Caco-2 (cell line): ENCODE data around the gene TRAPPC4. TPM values are rescaled to one million over a fixed set of nuclear protein-coding genes. Genes with fewer than 3 reads are reported as not detected.

ENCODE experiments used
- BruUV-seq: library from RNA; stranded (reverse); fragments of 400-500 nt; replicated peaks from 2 replicates; lab custom pipeline; 2021; lab: Mats Ljungman, UMichigan
- CTCF ChIA-PET: fragments of 300-600 bp; sonication (Branson Sonifier 250); formaldehyde crosslinking; loops from one replicate; lab custom pipeline; 2022; ENCODE audit warnings: antibody characterized with exemption; lab: Charles Lee
- POLR2A ChIA-PET: fragments of 300-600 bp; sonication (Branson Sonifier 250); formaldehyde crosslinking; loops from one replicate; lab custom pipeline; 2022; ENCODE audit warnings: antibody characterized with exemption; lab: Charles Lee
- DNase-seq, 2 experiments: peaks; one replicate each; pipeline versions ENCODE4 v3.0.0 to v3.0.0-alpha.2; 2020 to 2022
- H3K27me3 ChIP-seq: replicated peaks from 2 replicates; pipeline ENCODE4 v1.6.0; 2011; ENCODE audit warnings: low read length; ENCODE audit not compliant: control insufficient read depth, insufficient read depth
- H3K36me3 ChIP-seq: 2 replicates; pipeline ENCODE4 v1.5.1; 2011; ENCODE audit warnings: low read length; ENCODE audit not compliant: control insufficient read depth, insufficient read depth
- H3K4me1 ChIP-seq: fragments of 250-450 bp; sonication (Bioruptor Pico); 2 replicates; pipeline ENCODE4 v1.5.1; 2020; ENCODE audit warnings: mild to moderate bottlenecking
- H3K4me3 ChIP-seq: 2 replicates; pipeline ENCODE4 v1.5.1; 2011; ENCODE audit warnings: low read depth, mild to moderate bottlenecking, control low read depth, low read length
- H3K9me3 ChIP-seq: fragments of 250-450 bp; sonication (Bioruptor Pico); 2 replicates; pipeline ENCODE4 v1.5.1; 2020; ENCODE audit warnings: mild to moderate bottlenecking, moderate library complexity
- H3K27ac Mint-ChIP-seq: one replicate; pipeline ENCODE4 v1.8.0; 2022; ENCODE audit warnings: mixed read lengths; ENCODE audit not compliant: unreplicated experiment
- H3K27me3 Mint-ChIP-seq: one replicate; pipeline ENCODE4 v1.8.0; 2022; ENCODE audit warnings: mixed read lengths; ENCODE audit not compliant: insufficient read depth, unreplicated experiment
- H3K36me3 Mint-ChIP-seq: one replicate; pipeline ENCODE4 v1.8.0; 2022; ENCODE audit warnings: mild to moderate bottlenecking, mixed read lengths; ENCODE audit not compliant: insufficient read depth, unreplicated experiment
- H3K4me1 Mint-ChIP-seq: one replicate; pipeline ENCODE4 v1.8.0; 2022; ENCODE audit warnings: low read depth, mixed read lengths; ENCODE audit not compliant: unreplicated experiment
- H3K4me3 Mint-ChIP-seq: one replicate; pipeline ENCODE4 v1.8.0; 2022; ENCODE audit warnings: mild to moderate bottlenecking, moderate library complexity, mixed read lengths; ENCODE audit not compliant: unreplicated experiment
- H3K9me3 Mint-ChIP-seq: one replicate; pipeline ENCODE4 v1.8.0; 2022; ENCODE audit warnings: mixed read lengths; ENCODE audit not compliant: unreplicated experiment
- intact Hi-C: fragments of 100-400 bp; cut with micrococcal nuclease; formaldehyde crosslinking; loops from one replicate; pipeline ENCODE4 v1.10.0; 2022; ENCODE audit not compliant: unreplicated experiment
- total RNA-seq: library from RNA; stranded (reverse); gene quantifications from 2 replicates; pipeline ENCODE4 v1.2.3, GENCODE V29; 2022
- TF ChIP-seq, protein P1 (sequence below), 2 experiments: fragments of 200-600 bp in 1 of 2; IDR thresholded peaks; 1 replicate in 1 of 2; 2 replicates in 1 of 2; pipeline versions ENCODE4 v1.5.1 to v1.8.0; 2011 to 2022; ENCODE audit warnings: antibody characterized with exemption in 1 of 2, control low read depth in 1 of 2, inconsistent platforms in 1 of 2, low read depth in 1 of 2, low read length in 1 of 2, mild to moderate bottlenecking in 1 of 2, moderate library complexity in 1 of 2; ENCODE audit not compliant: insufficient read depth in 1 of 2, severe bottlenecking in 1 of 2, unreplicated experiment in 1 of 2

The TRAPPC4 gene
- total RNA-seq, 1 experiment from 2014 or later: 118 TPM

DNA sequence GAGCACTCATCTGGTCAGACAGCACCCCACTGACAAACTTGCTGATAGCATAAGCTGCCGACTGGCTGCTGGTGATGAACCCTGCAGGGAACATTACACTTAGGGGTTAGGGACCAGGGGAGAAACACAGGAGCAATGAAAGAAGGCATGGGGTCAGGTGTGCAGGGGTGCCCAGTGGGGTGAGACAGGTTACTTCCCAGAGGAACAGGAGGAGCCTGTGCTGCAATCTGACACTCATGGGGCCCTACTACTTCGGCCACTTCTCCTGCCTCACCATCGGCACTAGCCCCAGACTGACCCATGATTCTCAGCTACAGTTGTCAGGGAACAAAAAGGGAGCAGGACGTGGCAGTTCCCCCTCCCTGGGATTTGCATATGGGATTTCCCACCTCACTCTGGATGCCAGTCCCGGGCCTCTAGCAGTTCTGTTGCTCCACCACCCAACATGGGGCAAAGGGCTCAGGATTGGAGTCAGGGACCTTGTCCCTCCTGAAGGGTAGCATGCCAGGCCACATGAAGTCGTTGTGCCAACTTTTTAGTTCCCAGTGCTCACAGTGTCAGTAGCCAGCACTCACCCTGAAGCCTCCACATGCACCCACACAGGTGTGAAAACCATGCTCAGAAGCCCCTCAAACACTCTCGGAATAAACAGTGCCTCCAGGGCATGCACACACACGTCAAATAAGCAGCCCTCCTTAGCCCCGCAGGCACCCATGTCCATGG is 9.9 kb downstream of the TRAPPC4 start:
- peak overlapping the region; percentile 93 for H3K4me3 Mint-ChIP-seq
- peak overlapping the region; percentile 95 for H3K4me3 ChIP-seq
- intact Hi-C loops: loop anchor here (1.0 kb wide), 1 partner anchor 30 kb away; the partner anchor contains the start of gene CENATAC
- ChIA-PET POLR2A (interaction anchor here (0.5 to 1.3 kb wide), 2 partner anchors 14 to 42 kb away, joined by 3 to 6 read pairs; no protein-coding TSS in a partner anchor), CTCF (no interaction called here)
- peak overlapping the region; percentile 90 for H3K27ac Mint-ChIP-seq
- H3K4me1 Mint-ChIP-seq: peaks cover 60% of the 10 kb centered on the region
- H3K9me3 ChIP-seq: no peaks in the 10 kb centered on the region
- H3K36me3 ChIP-seq: peaks cover 18% of the 10 kb centered on the region
- no peaks in the 10 kb centered on the region for H3K27me3 ChIP-seq
- H3K27me3 Mint-ChIP-seq: no peaks in the 10 kb centered on the region
- H3K9me3 Mint-ChIP-seq: no peaks in the 10 kb centered on the region
- peaks cover 66% of the 10 kb centered on the region for H3K36me3 Mint-ChIP-seq
- DNase-seq: no peak
- BruUV-seq: no TSS peak
- H3K4me1 ChIP-seq: peaks cover 57% of the 10 kb centered on the region
- TF ChIP-seq, protein P1, sequence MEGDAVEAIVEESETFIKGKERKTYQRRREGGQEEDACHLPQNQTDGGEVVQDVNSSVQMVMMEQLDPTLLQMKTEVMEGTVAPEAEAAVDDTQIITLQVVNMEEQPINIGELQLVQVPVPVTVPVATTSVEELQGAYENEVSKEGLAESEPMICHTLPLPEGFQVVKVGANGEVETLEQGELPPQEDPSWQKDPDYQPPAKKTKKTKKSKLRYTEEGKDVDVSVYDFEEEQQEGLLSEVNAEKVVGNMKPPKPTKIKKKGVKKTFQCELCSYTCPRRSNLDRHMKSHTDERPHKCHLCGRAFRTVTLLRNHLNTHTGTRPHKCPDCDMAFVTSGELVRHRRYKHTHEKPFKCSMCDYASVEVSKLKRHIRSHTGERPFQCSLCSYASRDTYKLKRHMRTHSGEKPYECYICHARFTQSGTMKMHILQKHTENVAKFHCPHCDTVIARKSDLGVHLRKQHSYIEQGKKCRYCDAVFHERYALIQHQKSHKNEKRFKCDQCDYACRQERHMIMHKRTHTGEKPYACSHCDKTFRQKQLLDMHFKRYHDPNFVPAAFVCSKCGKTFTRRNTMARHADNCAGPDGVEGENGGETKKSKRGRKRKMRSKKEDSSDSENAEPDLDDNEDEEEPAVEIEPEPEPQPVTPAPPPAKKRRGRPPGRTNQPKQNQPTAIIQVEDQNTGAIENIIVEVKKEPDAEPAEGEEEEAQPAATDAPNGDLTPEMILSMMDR (IDR thresholded peaks at IDR 0.05; ENCODE audit: insufficient read depth in 1 of 2, low read depth in 1 of 2, low read length in 1 of 2, severe bottlenecking in 1 of 2, unreplicated experiment in 1 of 2): no peak

DNA sequence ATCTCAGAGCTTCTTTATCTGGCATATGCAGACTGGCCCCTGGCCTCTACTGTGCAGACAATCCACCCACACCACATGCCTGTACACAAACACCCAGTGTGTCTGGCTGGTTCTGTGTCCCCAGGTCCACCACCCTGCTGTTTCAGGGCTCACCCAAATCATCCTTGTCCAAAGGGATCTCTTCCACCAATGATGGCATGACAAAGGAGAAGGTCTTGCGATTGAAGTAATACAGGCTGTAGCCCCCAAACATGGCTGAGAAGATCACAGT is 10.4 kb downstream of the TRAPPC4 start:
- no peaks in the 10 kb centered on the region for H3K27me3 Mint-ChIP-seq
- peaks cover 61% of the 10 kb centered on the region for H3K36me3 Mint-ChIP-seq
- TF ChIP-seq, protein P1 (IDR thresholded peaks at IDR 0.05; ENCODE audit: insufficient read depth in 1 of 2, low read depth in 1 of 2, low read length in 1 of 2, severe bottlenecking in 1 of 2, unreplicated experiment in 1 of 2): no peak
- peaks cover 56% of the 10 kb centered on the region for H3K4me1 Mint-ChIP-seq
- Histone ChIP-seq H3K36me3 (peaks cover 18% of the 10 kb centered on the region), H3K4me3 (peak overlapping the region; percentile 95), H3K4me1 (peaks cover 52% of the 10 kb centered on the region), H3K27me3 (no peaks in the 10 kb centered on the region), H3K9me3 (no peaks in the 10 kb centered on the region)
- no peaks in the 10 kb centered on the region for H3K9me3 Mint-ChIP-seq
- intact Hi-C loops: loop anchor here (1.0 kb wide), 1 partner anchor 31 kb away; the partner anchor contains the start of gene CENATAC
- H3K27ac Mint-ChIP-seq: peak overlapping the region; percentile 90
- peak overlapping the region; percentile 93 for H3K4me3 Mint-ChIP-seq
- ChIA-PET CTCF (interaction anchor here (1.5 kb wide), 1 partner anchor 14 kb away, joined by 5 read pairs; no protein-coding TSS in a partner anchor), POLR2A (interaction anchor here (1.2 to 1.4 kb wide), 3 partner anchors 8 to 56 kb away, joined by 3 to 6 read pairs (median 4); partner anchors contain the start of gene HMBS)
- no peak for DNase-seq
- TSS peak; percentile 22 for BruUV-seq

- DNase-seq: peak; percentile 92 to 95
- intact Hi-C loops: loop anchor here (1.0 to 2.0 kb wide), 4 partner anchors 11 to 55 kb away; partner anchors contain the start of genes CENATAC, HMBS, HYOU1 and RPS25
- peak overlapping the region; percentile 95 for H3K4me3 ChIP-seq
- no peaks in the 10 kb centered on the region for H3K27me3 ChIP-seq
- ChIA-PET POLR2A (interaction anchor here (0.7 to 1.4 kb wide), 5 partner anchors 8 to 55 kb away, joined by 3 to 6 read pairs (median 6); partner anchors contain the start of genes HMBS, HYOU1 and TRAPPC4), CTCF (interaction anchor here (0.5 to 1.5 kb wide), 4 partner anchors 10 to 180 kb away, joined by 3 to 5 read pairs (median 4); no protein-coding TSS in a partner anchor)
- H3K36me3 ChIP-seq: peaks cover 18% of the 10 kb centered on the region
- Mint-ChIP-seq H3K27ac (peak overlapping the region; percentile 90), H3K36me3 (peaks cover 56% of the 10 kb centered on the region), H3K4me1 (peaks cover 52% of the 10 kb centered on the region), H3K27me3 (no peaks in the 10 kb centered on the region), H3K9me3 (no peaks in the 10 kb centered on the region), H3K4me3 (peak overlapping the region; percentile 93)
- TF ChIP-seq, protein P1 (IDR thresholded peaks at IDR 0.05; ENCODE audit: insufficient read depth in 1 of 2, low read depth in 1 of 2, low read length in 1 of 2, severe bottlenecking in 1 of 2, unreplicated experiment in 1 of 2): peak in 1 of 2 experiments; percentile 20
- BruUV-seq: TSS peak; percentile 97
- peaks cover 47% of the 10 kb centered on the region for H3K4me1 ChIP-seq
- H3K9me3 ChIP-seq: no peaks in the 10 kb centered on the region
Measured at GRCh38 chr11:119029340-119030028, 10.9 kb downstream of the TRAPPC4 start.
